GM19193 (cell line): Measurements from ENCODE around the gene LAMA5.

ENCODE experiments used
- POLR2A ChIP-seq: IDR thresholded peaks from 4 replicates; pipeline ENCODE4 v1.6.1; 2011; ENCODE audit not compliant: insufficient read depth, insufficient read length; ENCODE audit errors: extremely low read depth

LAMA5 gene

GRCh38 chr20:62345681-62346370 is 21.3 kb downstream of the LAMA5 start:
- no peak for TF ChIP-seq POLR2A

GRCh38 chr20:62344782-62345181 is 22.3 kb downstream of the LAMA5 start:
- TF ChIP-seq POLR2A, result no peak

GRCh38 chr20:62344092-62344491 is 23.0 kb downstream of the LAMA5 start:
- TF ChIP-seq POLR2A, result no peak

GRCh38 chr20:62342910-62343309 is 24.2 kb downstream of the LAMA5 start:
- TF ChIP-seq POLR2A, result no peak

- TF ChIP-seq POLR2A, result no peak
Observed at GRCh38 chr20:62339647-62340062, 27.5 kb downstream of the LAMA5 start.

GRCh38 chr20:62338294-62338620 is 28.9 kb downstream of the LAMA5 start:
- no peak for TF ChIP-seq POLR2A

GRCh38 chr20:62337558-62338293 is 29.4 kb downstream of the LAMA5 start:
- TF ChIP-seq POLR2A, result no peak

- no peak for TF ChIP-seq POLR2A
Observed at GRCh38 chr20:62336775-62337557, 30.1 kb downstream of the LAMA5 start.

- no peak for TF ChIP-seq POLR2A
Observed at GRCh38 chr20:62336329-62336728, 30.8 kb downstream of the LAMA5 start.

GRCh38 chr20:62335532-62335931 is 31.6 kb downstream of the LAMA5 start:
- no peak for TF ChIP-seq POLR2A

- no peak for TF ChIP-seq POLR2A
Observed at GRCh38 chr20:62334881-62335280, 32.2 kb downstream of the LAMA5 start.

- no peak for TF ChIP-seq POLR2A
Observed at GRCh38 chr20:62333820-62334595, 33.1 kb downstream of the LAMA5 start.

GRCh38 chr20:62332989-62333819 is 33.9 kb downstream of the LAMA5 start:
- no peak for TF ChIP-seq POLR2A

- no peak for TF ChIP-seq POLR2A
Observed at GRCh38 chr20:62332421-62332820, 34.7 kb downstream of the LAMA5 start.
